Pulmonary artery endothelial cell (primary cell): Measurements from ENCODE around the gene KCNE3. TPM values are rescaled to one million over a fixed set of nuclear protein-coding genes. Genes with fewer than 3 reads are reported as not detected.

Source experiments
- DNase-seq: peaks from one replicate; pipeline ENCODE4 v3.0.0-alpha.2; 2011; ENCODE audit warnings: low read depth, low spot score
- total RNA-seq: library from RNA; depleted of rRNA; stranded (reverse); fragments of >200 nt; gene quantifications from 2 replicates; pipeline ENCODE4 v1.2.3, GENCODE V29; 2014

Gene KCNE3, protein sequence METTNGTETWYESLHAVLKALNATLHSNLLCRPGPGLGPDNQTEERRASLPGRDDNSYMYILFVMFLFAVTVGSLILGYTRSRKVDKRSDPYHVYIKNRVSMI
- 0.40 and 1.7 TPM in 2 replicates for total RNA-seq

DNA sequence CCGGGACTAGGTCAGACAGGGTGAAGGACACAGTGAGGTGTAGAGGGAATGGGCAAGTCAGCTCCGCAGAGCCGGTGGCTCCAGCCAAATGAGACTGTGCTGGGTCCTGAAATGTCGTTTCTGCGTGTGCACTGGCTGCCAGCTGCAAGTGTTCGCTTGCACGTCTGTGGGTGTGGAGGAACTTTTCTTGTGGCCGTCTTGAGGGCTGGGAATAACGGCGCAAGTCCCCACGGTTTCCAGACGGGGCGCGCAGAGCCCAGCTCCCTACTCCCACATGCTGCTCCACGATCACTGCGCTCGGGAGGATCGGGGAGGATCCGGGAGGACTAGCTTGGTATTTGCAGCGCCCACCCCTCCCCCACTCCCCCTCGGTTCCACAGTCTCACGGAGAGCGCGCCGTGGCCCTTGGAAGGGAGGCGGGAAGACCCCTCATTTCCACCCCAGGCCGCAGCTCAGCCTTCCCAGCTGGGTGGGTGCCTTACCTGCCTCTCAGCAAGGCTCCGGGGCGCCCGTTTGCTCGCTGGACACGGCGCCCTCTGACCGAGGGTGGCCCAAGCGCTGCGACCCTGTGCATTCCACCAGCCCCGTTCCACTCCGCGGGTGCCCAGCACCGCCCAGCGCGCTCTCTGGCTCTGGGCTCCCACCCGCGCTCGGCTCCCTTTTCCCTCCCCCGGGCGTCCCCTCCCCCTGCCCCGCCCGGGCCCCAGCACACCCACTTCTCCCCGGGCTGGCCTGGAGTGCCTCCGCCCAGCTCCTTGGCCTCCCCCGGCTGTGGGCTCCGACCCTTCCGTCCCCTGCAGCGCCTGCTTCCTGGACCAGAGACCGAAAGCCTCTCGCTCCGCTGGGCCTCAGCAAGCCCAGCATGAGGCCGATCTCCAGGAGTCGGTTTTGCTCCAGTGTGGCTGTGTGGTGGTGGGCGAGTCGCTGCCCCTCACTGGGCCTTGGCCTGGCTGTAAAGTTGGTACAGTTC is at the start of gene KCNE3:
Gene KCNE3 (minus strand): TSS at position 634 of the 970 bp plus-strand sequence. CDS start 9,986 bp downstream, outside the sequence.
- no peak for DNase-seq

DNA sequence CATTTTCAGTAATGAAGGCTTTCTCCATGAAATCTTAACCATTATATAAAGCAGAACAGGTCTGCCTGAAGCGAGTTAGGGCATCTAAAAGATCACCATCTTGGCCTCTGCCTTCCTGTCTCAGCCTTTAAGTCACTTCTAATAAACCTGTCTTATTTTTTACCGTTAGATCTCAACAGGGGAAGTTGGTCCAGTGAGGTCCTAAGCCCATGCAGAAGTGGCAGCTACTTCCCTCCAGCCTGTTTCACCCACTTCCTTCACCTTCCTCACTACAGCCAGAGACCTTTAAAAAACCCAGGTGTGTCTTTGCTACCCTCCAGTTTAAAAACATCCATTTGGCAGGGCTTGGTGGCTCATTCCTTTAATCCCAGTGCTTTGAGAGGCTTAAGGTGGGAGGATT is 40.2 kb upstream of the KCNE3 start:
- no peak for DNase-seq

DNA sequence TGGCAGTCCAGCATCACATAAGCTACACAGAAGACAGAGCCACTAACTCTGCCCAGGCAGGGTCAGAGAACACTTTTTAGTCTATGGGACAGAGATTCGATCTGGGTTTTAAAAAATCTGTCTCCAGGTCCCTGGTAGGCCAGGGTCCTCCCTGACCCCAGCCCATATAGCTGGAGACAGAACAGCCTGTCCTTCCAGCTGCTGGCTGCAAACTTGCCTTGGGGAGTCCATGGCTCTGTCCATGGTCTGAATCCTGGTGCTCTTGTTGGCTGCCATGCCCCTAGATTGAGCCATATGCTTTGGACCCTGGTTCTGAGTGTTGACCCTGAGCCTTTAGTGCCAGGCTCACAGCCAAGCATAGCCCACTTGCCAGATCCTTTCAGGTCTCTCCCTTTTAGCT is 39.5 kb upstream of the KCNE3 start:
- no peak for DNase-seq

DNA sequence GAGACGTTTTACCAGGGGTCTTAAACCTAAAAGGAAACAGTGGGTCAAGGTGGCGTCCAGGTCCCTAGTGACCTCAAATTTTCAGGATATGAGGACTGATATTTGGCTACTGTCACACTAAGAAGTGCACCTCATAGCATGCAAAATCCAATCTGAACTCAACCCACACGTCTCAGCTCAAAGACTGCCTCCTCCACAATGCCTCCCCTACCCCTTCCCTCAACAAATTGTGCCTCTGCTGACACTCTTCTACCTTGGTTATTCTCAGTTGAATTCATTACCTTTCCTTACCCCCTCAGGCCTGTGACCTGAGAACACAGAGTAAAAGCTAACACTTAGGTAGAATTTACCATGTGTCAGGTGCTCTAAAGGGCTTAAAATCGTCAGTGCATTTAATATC is 38.6 kb upstream of the KCNE3 start:
- DNase-seq, result no peak

DNA sequence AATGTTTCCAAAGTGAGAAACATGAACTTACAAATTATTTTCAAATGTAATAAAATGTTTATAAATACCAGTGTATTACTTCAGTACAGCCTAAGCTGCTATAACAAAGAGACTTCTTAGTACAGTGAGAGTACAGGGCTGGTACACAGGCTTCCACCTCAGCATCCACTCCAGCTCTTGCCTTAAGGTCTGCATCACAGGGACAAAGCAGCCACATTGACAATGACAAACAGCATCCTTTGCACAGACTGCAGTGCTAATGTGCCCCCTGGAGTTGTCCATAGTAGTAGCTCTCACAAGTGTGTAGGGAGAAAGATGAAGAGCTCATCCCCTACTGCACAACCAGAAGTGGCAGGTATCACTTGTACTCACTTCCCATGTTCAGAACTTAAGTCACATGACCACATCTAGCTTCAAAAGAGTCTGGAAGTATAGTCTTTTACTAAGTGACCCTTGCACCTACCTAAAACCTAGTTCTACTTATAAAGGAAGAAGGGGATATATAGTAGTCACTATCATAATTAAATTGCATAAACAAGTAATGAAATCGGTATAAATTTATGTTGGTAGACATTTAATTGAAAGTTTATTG is 36.8 kb upstream of the KCNE3 start:
- DNase-seq, result no peak

DNA sequence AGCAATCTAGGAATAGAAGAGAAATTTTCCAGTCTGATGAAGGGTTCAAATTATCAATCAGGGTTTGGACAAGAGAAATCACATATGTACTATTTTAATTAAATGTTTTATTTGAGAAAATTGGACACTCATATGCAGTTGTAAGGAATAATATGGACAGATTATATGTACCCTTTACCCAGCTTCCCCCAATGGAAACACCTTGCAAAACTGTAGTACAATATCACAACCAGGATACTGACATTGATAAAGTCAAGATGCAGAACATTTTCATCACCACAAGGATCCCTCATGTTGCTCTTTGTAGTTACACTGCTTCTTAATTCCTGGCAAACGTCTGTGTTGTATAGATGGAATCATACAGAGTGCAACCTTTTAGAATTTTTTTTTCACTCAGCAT is 27.6 kb upstream of the KCNE3 start:
- no peak for DNase-seq

DNA sequence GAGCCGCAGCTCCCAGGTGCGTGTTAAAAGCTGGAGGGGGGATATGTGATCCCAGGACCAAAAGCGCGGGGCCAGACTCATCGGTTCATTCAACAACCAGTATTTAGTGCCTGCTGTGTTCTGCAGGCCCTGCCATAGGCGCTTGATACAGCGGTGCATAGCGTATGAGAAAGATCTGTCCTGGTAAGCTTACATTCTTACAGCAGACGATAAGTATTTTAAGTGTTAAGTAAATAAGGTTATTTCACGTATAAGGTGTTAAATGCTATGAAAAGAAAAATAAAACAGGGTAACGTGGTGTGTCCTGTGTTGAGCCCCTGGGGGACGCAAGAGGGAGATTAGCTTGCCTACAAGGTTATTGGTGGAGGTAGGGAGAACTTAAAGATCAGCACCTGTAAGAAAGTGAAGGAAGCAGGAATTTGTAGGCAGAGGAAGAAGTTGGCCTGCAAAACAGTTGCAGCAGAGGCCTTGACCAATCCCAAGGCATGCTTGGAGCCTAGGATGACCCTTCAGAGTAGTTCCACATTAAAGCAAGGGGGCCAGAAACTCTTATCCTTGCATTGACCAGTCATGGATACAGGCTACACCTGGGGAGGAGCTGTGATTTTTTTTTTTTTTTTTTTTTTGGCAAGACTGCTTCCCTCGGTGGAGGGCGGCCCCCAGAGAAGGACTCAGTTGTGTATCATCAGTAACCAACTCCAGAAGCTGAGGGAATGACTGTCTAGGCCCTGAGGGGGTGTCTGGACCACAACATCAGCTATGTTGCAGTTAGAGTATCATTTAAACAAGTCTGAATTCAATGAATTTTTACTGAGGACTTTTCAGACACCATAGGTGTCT is 26.7 kb upstream of the KCNE3 start:
- no peak for DNase-seq

DNA sequence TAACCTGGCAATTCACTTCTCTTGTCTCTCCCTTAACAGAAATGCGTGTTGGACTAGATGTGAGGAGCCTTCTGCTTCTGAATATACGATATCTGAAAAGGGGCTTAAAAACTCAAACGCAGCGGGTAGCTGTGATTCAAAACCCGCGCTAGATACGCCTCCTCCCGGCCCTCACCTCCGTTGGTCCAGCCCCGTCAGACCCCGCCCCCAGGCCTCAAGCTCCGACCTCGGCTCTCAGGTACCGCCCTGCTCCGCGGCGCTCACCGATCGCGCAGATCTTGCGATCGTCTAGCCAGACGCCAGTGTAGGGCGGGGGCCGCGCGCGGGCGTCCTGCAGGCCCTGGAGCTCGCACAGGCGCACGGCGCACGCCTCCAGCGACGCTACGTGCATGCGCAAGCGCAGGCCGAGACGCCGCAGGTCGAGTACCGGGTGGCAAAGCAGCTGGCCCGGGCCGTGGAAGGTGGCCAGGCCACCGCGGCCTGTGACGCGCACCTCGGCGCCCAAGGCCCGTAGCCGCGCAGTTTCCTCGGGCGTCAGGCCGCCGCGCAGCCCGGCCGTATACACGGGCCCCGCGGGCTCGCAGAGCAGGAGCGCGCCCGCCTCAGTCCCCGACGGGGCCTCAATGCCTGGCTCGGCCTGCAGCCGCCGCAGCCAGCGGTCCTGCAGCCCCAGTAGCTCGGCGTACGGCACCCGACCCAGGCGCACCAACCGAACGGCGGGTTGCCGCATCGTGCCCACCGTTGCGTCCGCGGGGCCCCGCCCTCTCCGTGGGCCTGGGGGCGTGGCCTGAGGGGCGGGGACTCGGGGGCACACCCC is 25.8 kb upstream of the KCNE3 start, which contains the start of gene LIPT2:
Gene LIPT2 (minus strand): TSS at position 751 of the 817 bp plus-strand sequence. CDS start 21 bp downstream, at position 730.
- peak; percentile 88 for DNase-seq

DNA sequence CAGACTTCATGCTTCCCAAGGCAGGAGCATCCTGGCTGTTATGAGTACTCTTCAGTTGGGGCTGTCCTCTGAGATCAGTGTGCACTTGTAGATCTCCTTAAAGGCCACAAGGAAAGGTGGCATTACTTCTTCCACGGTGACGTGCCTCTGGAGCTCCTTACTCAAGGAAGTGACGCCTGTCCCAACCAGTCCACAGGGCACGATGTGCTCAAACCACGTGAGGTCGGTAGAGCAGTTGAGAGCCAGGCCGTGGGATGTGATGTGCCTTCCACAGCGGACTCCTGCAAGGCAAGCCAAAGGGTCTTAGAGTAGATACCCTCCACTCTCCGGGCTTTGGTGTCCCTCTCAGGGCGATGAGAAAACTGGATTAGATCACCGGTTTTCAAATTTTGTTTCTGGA is 24.7 kb upstream of the KCNE3 start:
- DNase-seq, result no peak

DNA sequence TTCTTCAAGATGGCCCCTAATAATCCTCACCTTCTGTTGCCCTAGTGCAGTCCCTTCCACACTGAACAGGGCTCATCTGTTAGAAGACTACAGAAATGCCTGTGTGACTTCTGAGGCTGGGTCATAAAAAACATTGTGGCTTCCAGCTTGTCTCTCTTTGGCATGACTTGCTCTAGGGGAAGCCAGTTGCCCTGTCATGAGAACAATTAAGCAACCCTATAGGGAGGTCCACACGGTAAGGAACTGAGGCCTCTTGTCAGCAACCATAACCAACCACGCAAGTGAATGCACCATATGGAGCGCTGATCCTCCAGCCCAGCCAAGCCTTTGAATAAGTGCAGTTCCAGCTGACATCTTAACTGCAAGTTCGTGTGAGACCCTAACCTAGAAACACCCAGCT is 23.6 kb upstream of the KCNE3 start:
- DNase-seq, result no peak

DNA sequence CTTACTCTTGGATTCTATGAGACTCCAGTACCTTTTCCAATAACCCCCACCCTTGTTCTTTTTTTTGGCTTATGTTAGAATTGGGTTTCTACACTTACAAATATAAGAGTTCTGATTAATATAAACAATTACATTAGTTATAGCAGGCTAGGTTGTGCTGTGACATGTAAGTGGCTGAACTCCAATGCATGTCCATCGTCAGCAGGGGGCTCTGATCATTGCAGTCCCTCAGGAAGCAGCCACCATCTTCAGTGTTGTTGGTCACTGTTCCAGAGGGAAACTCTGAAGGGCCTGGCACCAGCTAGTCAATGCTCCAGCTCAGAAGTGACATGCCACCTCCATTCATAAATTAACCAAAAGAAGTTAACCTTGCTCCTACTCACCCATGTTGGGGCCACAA is 20.5 kb upstream of the KCNE3 start:
- no peak for DNase-seq

DNA sequence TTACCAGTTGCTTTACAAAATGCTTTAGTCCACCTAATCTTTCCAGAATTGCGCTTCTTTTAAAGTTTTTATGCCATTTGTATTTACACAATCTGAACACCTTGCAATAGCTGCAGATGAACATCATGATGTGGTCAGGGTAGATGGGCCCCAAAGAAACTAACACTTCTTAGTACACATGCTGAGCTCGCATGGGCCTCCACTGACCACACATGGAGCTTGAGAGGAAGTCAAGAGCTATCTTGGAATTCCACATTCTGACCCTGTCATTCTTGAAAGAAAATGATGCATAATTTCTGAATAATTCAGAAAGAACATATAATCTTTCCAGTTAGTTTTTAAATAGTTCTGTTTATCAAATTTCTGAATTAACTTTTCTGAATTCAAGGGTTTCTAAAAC is 18.5 kb upstream of the KCNE3 start:
- no peak for DNase-seq

DNA sequence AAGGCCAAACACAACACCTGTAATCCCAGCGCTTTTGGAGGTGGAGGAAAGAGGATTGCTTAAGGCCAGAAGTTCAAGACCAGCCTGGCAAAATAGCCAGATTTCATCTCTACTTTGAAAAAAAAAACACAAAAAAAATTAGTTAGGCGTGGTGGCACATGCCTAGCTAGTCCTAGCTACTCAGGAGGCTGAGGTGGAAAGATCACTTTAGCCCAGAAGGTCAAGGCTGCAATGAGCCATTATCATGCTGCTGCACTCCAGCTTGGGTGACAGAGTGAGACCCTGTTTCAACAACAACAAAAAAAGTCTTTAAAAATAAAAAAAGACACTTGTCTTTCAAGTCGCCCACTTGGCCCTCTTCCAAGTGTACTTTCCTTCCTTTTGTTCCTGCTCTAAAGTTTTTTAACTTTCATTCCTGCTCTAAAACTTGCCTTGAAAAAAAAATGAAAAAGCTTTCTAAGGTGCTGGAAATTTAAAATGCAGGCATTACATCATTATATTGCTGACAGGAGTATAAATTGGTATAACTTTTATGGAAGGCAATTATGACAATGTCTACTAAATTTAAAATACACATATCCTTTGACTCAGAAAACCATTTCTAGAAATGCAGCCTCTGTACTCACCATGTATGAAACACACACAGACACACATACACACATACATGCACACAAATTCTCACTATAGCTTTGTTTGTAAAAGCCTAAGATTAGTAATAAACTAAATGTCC is 13.5 kb upstream of the KCNE3 start:
- no peak for DNase-seq

DNA sequence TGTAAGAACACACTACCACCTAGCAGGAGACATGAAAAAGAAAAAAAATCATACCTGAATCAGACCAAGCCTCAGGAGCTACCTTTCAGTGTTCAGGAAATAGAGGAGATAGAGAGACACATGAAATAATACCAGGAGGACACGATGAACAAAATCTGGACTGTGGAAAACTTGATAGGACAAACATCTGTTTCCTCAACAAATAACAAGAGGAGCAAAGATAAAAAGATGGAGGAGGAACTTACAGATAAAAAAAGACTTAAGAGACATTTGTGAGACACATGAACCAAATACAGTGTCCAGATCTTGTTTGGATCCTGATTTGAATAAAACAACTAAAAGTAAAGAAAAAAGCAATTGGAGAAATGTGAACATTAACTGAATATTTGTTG is 12.4 kb upstream of the KCNE3 start:
- no peak for DNase-seq

DNA sequence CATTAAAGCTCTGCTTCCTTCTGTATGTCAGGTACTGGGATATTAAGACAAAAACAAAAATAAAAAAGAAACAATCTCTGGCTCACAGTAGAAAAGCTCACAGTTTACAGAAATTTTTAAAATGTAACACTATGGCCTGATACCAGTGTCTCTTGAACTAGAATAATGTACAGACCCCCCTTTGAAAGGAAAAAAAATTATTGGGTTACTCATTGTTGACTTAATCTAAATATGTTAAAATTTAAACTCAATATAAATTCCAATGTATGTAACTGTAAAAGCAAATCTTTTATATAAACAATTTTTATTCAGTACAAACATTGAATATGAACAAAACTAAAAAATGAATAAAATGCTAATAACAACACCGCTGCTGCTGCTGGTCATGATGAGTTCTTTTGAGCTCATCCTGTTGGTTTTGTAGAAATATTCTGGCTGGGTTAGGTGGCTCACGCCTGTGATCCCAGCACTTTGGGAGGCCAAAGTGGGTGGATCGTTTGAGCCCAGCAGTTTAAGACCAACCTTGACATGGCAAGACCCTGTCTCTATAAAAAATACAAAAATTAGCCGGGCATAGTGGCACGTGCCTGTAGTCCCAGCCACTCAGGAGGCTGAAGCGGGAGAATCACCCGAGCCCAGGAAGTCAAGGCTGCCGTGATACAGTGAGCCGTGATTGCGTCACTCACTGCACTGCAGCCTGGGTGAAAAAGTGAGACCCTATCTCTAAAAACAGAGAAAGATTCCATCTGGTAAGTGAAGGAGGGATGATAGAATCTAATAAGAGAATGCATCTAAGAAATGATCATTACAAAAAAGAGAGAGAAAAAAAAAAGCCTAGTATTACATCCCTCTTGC is 11.8 kb upstream of the KCNE3 start:
- DNase-seq, result no peak

DNA sequence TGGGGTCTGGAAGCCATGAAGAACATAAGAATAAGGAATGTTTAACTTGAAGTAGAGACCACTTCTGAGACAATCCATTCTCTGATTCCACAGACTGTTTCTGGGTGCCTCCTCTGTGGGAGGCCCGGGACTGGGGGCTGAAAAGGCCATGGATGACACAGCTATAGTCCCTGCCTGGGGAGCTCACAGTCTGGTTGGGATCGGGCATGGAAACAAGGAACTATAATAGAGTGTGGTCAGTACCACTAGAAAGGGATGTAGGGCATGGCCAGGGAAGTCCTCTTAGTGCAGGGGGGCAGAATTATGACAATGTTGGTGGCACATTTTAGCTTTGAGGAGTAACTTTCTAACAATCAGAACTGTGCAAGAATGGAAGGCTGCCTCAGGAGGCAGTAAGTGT is 9.2 kb upstream of the KCNE3 start:
- DNase-seq, result no peak

DNA sequence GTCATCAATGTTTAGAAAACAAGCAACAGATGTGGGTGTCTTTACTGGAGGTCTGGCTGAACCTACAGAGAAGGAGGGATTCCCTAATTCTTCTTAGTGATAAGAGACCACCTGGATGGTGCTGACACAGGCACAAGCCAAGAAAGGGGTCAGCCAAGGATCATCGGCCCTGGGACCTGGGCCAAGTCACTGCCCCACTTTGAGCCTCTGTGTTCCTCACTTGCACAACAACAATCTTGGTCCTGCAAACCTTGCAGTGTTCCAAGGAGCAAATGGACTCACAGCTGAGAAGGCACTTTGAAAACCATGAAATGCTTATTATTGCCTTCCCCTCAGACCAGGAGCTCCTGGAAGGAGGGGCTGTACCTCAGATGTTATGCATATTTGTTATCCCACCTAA is 7.0 kb upstream of the KCNE3 start:
- DNase-seq, result no peak

DNA sequence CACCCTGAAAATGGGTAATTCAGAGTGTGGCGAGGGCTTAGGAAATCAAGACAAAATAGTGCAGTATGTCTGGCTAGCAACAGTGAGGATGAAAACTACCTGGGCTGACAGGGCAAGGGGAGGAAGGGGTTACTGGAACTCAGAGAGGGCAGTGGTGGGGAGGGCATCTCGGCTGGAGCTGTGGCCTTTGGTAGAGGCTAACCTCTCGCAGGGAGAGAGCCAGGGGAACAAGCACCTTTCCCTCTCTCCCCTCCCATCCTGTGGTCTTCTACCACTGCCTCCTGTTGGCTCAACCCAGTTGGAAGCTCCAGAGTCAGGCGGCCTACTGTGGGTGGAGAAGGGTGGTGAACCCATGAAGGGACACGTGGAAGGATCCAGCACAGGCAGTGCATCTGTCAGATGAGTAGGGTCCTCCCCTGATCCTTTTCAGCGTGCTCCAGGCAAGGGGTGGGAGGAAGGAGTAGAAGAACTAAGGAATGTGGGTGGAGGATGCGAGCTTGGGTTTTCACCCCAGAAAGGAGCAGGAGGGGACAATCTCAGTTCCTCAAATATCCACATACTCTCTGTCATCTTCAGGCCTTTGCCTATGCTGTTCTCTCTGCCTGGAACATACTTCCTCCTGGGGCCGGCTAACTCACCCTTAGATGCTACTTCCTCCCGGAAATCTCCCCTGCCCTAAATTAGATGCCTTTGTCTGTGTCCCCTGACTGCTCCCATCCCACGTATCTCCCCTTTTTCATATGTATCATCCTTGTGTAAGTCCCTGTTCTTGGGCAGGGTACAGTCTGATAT is 6.2 kb upstream of the KCNE3 start:
- no peak for DNase-seq
